GM19372 (cell line): Measurements from ENCODE around the gene SMPDL3A.

ENCODE experiments used
- ATAC-seq: cut with Tn5 transposase; IDR thresholded peaks from one replicate; pipeline ENCODE4 v1.9.1; 2021; ENCODE audit warnings: mild to moderate bottlenecking, low read depth, moderate library complexity; ENCODE audit not compliant: unreplicated experiment

SMPDL3A gene

DNA sequence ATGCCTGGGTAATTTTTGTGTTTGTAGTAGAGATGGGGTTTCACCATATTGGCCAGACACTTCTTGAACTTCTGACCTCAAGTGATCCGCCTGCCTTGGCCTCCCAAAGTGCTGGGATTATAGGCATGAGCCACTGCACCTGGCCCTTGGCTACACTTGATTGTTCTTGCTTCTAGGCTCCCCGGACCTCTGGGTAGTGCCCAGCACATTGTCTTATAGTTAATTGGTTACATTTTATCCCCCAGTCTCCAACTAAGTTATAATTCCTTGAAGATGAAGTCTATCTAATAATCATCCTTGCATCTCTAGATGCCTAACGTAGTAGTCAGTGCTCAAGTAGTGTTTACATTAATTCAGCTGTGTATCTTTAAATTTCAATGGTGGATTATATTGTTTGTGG, 11.8 kb downstream of the SMPDL3A start:
- no peak for ATAC-seq

DNA sequence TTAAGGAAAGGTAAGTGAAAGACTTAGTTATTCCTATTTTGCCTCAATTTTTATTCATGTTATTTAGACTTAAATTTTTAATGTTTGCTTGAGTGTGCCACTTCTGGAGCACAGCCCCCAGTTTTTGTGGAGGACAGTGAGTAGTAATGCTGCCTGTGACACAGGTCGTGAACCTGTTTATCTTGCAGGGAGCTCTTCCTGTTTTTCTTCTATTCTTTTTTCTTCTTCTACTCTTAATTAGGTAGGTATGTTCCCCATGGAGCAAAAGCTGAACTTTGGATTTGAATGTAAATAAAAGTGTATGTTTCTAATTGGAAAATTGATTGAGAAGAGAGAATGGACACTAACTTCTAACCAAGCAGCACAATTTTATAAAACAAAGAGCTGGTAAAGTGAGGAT, 12.3 kb downstream of the SMPDL3A start:
- ATAC-seq, result no peak

DNA sequence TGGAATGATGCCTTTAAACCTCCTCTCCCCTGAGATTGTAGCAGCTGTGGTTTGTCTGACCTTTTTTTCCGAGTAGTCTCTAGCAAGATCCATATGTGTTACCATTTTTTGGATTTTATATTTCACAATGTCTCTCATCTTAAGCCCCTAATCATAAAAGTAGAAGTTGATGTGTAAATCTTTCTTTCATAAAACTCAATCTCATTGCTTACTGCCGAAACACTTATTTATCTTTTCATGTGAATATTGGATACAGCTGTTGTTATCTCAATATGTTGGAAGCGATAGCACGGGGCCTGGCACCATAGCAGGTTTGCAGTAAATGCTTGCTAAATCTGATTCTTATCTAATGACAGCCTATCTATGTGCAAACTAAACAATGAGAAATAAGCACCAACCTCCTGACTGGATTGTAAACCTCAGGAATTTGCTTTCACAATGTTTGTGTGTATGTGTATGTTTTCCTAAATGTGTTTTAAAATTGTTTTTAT, 14.2 kb downstream of the SMPDL3A start:
- no peak for ATAC-seq

DNA sequence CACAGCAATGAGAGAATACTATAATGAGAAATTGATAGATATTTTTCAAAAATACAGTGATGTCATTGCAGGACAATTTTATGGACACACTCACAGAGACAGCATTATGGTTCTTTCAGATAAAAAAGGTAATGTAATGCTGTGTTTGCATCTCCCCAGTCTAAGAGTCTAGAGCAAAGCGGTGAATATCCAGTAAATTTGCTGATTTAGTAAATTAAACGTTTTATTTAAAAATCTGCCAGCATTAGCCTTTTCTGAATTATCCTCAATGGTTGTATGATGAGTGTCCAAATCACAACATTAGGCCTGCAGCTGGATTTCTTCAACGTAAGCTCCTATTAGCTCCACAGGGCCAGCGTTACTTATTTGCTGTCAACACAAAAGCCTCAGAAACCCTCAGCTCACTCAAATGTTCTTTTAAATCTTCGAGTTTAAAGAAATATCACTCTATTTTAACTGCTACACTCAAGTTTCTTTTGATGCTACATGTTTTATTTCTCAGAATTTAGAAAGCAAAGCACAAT, 16.0 kb downstream of the SMPDL3A start:
- no peak for ATAC-seq

DNA sequence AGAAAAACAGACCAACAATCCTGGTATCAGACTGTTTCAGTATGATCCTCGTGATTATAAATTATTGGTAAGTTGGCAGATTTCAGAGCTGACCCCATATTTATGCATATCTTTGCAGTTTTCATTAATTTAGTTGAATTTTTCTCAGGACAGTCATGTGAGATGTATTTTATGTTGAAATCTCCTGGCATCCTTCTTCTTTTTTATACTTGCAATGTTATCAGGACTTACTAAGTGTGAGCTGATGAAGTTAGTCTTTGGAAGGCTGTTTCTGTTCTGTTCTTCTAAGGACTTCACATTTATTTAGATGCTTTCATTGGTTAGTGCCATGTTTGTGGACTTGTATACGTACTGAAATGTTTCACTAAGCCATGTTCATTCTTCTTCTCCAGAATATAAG, 17.2 kb downstream of the SMPDL3A start:
- no peak for ATAC-seq

DNA sequence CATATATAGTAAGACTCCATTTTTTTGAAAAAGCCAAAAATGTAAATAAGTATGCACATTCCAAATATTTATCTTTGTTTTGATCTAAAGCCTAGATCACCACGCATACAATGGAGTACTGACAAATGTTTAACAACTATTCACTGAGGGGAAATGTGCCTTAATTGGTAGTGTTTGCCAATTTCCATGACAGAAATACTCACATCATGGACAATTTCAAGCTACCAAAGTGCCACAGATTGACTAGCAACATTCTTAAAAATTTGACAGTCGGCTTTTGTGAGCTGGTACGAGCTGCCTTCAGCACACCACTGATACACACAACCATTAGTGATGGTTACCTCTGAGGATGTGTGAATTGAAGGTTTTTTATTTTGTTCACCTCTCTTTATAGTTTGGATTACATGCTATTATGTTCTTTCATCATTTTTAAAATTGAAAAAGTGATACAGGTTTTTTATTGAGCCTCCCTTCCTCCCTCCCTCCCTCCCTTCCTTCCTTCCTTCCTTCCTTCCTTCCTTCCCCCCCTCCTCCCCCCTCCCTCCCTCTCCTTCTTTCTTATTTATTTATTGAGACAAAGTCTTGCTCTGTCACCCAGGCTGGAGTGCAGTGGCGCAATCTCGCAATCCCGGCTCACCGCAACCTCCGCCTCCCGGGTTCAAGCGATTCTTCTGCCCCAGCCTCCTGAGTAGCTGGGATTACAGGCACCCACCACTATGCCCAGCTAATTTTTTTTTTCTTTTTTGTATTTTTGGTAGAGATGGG, 19.2 kb downstream of the SMPDL3A start:
- no peak for ATAC-seq

DNA sequence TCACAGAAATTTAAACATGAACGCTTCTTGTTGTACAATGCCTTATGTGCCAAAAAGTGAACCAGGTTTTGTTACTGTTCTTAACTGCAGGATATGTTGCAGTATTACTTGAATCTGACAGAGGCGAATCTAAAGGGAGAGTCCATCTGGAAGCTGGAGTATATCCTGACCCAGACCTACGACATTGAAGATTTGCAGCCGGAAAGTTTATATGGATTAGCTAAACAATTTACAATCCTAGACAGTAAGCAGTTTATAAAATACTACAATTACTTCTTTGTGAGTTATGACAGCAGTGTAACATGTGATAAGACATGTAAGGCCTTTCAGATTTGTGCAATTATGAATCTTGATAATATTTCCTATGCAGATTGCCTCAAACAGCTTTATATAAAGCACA, 19.9 kb downstream of the SMPDL3A start:
- ATAC-seq, result no peak

DNA sequence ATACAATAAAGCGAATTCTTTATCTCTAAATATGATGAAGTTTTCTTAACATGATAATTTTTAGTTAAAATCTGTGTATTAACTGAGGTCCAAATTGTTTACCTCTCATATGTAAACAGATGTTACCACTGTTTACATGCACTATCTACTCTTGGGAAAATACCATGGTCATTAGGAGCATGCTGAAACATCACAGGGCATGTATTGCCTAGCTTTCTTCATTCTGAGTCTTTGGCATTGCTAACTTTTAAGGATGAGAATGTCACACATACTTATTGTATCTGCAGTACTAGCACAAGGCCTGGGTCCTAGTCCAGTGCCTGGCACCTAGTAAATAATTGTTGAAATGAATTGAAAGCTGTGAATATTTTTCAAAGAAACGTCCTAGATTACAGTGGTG, 20.6 kb downstream of the SMPDL3A start:
- ATAC-seq, result no peak

DNA sequence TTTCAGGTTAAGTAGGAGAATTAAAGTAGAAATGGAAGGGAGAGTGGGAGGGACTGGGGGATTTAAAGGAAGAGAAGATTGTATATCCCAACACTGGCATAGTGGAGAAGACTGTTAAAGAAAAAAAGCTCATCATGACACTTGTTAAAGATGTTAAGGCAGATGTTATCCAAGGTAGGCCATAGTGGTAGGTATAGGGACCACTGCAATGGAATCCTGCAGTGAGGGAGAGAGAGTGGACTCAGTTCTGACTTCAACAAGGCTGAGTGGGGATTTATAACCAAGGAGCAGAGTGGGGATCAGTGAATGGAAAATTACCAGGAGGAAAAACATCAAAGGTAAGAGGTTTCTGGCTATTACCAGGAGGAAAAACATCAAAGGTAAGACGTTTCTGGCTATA, 21.1 kb downstream of the SMPDL3A start:
- ATAC-seq, result no peak

DNA sequence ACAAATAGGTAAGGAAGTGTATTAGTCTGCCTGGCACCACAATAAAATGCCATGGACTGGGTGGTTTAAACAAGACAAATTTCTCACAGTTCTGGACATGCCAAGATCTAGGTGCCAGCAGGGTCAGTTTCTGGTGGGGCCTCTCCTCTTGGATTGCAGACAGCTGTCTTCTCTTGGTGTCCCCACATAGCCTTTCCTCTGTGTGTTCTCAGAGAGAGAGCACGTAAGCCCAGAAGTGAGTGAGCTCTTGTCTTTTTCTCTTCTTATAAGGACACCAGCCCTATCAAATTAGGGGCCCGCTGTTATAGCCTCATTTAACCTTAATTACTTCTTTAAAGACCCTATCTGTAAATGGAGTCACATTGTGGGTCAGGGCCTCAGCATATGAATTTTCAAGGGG, 28.3 kb downstream of the SMPDL3A start:
- no peak for ATAC-seq

DNA sequence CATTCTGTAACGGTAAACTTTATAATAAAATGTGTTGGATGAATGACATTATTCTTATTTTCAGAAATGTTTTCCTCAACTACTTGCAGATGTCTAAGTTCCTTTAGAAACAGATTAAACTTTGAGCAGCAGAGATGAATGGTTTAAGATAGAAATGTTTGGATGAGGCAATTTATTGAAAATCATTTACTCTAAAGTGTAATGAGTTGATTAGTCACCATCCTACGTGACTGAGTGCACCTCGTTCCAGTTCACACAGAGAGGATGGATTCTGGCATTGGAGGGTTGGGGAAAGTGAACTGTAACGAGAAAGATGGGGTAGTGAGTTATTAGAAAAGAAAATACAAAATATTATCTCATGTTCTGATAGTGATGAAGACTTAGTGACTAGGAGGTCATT, 28.7 kb downstream of the SMPDL3A start:
- no peak for ATAC-seq

DNA sequence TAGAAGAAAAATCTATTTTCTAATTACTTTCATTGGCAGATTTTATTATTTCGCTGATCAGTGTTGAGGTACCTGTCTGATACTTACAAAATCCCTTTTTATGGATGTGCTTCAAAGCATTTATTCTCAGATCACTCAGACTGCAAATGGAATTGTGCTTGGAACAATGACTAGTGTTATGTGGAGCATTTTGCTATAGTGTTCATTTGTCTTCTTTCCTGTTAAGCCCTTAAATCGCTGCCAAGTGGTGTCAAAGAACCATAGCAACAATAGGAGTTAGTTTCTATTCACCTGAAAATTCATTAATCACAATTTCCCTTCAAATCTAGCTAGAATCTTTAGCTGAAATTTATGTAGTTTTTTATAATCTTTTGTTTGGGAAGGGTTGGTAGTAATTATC, 29.8 kb downstream of the SMPDL3A start:
- ATAC-seq, result no peak

DNA sequence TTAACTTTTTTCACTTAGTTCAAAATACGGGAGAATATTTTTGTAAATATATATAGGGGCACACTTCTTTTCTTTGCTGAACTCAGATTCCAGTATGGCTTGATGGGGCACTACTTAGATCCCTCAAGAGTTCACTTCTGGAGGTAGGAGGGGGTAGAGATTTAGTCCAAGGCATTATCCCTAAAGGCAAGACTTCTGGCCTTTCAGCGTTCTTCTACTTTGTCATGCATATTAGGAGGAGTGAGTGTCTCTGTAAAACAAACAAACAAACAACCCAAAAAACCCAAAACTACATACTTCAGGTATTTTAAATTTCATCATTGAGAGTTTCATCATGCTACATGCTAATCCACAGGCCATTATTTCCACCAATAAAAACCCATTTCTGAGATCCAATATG, 32.0 kb downstream of the SMPDL3A start:
- ATAC-seq, result no peak

DNA sequence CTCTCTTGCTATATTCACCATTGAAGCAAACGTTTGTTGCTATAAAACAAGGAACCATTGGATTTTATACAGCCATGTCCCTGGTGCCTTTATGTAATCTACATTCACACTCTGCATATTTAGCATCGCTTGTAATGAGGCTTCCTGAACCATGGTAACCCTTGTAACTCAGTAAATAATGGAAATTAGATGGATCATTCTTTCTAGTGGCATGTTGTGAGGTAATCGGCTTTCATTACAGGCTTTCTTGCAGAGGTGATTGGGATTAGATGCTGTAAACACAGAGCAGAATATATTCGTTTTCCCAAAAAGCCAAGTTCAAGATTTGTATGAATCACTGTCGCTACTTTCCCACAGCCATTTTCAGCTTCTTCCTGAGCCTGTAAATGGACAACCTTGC, 36.1 kb downstream of the SMPDL3A start:
- no peak for ATAC-seq

DNA sequence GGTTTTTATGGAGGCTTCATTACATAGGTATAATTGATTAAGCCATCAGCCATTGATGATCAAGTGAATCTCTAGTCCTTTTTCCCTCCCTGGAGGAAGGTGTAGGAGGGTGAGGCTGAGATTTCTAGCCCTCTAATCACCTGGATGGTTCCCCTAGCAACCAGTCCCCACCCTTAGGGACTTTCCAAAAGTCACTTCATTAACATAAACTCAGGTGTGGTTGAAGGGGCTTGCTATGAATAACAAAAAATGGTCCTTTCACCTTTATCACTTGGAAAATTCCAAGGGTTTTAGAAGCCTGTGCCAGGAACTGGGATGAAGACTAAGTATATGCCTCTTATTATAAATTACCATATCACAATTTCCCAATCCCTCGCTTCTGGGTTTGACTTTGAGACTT, 40.4 kb downstream of the SMPDL3A start:
- no peak for ATAC-seq

DNA sequence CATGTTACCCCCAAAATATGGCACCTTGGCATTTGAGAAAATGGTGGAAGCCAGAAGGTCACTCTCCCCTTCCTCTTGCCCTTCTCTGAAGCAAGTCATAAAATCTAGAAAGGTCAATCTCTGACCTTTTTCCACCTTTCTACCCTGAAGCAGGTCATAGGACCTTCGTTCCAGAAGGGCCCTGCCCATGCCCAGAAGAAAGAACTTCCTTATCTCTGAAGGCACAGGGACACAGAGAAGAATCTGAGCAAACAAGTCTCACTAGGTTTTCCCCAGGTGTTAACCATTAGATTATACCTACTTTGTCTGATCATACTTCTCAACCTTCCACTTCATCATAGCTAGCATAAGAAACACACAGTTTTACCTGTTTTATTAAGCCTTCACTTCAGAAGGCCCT, 42.5 kb downstream of the SMPDL3A start:
- ATAC-seq, result no peak

DNA sequence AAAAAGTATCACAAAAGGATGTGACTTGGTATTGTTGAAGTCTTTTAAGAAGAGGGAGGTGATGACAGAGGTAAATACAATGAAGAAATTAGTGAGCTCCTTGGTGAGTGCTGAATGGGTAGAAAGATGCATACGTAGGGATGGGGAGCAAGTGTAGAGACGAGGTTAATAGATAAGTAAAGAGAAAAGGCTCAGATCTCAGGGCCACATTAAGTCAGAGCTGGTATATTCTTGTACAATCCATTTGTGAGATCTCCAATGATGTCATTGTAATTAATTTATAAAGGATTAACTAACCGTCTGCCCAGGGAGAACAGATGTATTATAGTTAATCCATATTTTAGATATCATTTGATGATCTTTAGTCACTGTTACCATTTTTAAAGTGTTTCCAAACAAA, 43.4 kb downstream of the SMPDL3A start:
- ATAC-seq, result no peak

DNA sequence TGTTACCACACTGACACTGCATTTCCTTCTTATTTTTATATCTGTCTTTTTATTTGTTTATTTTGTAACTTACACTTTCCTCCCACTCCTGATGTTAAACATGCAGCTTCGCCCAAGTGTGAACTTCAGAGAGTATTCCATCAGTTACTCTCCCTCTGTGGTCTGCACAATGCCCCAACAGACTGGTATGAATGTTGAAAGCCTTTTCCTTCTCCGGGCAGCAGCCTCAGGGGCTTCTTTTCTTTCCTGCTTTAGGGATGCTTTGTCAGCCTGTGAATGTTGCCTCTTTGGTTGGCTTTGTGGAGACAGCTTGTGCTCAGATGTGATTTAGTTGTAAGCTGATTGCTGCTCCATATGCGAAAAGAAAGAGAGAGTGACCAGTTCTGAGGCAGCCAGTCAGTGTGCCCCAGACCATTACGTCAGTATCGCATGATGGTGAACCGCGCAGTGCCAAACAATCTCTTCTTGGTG, 44.0 kb downstream of the SMPDL3A start:
- no peak for ATAC-seq

DNA sequence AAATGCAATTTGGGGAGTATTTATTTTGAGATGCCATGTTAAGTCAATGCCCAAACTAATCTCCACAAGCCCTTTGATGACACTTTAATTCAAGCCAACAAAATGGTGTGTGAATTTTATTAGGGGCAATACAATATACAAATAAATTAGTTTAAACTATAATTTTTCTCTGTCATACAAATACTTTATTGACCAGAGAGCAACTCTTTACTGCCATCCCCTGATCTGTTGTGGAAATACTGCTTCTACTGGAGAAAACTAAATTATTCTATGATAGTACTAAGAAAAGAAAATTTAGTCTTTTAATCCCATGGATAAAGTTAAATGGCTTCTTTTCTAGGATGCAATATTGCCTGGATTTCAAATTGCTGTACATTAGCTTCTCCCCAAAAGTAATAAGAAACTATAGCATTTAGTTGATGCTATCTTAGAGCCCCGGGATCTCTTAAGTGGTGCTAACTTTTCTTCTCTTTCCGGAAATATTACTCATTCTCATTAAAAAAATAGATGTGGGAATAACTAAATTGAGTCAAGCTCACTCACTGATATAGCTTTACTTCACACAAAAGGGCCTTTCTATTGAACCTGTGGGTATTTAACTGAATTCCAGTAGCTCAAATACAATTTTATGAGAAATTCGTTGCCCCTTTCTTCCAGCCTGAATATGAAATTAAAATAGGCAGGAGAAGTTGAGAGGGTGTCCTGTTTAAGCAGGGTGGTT, 49.2 kb downstream of the SMPDL3A start:
- ATAC-seq, result no peak

DNA sequence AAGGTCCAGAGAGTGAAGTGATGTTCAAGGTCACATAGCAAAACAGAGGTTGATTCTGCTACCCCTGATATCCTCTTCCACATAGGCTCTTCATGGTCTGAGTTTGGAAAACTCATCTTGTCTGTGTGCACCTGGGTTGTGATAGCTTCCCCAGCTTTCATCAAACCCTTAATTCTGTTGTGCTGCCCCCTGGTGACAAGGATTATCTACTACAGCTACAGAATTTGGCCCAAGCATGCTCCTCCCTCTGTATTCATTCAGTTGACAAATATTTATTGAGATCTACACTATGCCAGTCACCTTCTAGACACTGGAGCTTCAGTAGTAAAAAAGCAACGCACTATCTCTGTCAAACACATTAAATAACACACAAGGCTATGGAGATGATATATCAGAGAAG, 50.4 kb downstream of the SMPDL3A start:
- ATAC-seq, result peak; percentile 96

DNA sequence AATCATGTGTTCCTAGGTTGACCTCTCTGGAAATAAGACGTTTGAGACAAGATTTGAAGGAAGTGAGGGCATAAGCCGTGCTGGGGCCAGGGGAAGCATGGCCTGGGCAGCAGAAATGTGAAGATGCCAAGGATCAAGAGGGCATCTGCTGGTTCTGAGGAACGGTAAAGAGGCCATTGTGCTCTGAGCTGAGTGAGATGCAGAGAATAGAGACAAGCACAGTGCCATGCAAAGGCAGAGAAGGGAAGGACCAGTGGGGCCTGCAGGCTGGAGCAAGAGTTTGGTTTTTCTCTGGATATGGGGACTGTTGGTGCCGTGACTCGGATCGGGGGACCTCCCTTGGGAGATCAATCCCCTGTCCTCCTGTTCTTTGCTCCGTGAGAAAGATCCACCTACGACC, 50.8 kb downstream of the SMPDL3A start:
- no peak for ATAC-seq

DNA sequence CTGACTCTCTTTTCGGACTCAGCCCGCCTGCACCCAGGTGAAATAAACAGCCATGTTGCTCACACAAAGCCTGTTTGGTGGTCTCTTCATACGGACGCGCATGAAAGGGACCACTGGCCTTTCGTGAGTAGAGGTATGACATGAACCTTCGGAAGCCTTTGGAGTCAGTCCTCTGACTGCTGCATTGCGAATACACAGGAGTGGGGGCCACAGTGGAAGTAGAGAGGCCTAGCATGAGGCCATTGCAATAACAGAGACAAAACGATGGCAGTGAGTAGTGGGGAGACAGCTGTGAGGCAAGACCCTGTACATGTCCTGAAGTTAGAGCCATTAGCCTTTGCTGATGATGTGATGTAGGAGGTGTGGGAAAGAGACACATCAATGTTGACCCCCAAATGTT, 56.4 kb downstream of the SMPDL3A start:
- no peak for ATAC-seq
